Stomach smooth muscle (tissue), 2 donors: ENCODE data around the gene CPSF6.
"Not testable (repeated sequence)": the region's sequence is repeated elsewhere in the genome, so short reads cannot be mapped to it uniquely, and the experiment has no call there.

ENCODE experiments used
- H3K27ac ChIP-seq: one replicate; pipeline ENCODE4 v1.7.0; 2013; ENCODE audit warnings: mild to moderate bottlenecking, low read length, inconsistent platforms
- H3K27me3 ChIP-seq, 2 donors: one replicate each; pipeline ENCODE4 v1.7.0; 2013; ENCODE audit warnings: low read length in 2 of 2; ENCODE audit not compliant: insufficient read depth in 2 of 2, control insufficient read depth in 1 of 2
- H3K36me3 ChIP-seq, 2 donors: one replicate each; pipeline ENCODE4 v1.7.0; 2013; ENCODE audit warnings: low read length in 2 of 2; ENCODE audit not compliant: control insufficient read depth in 2 of 2, insufficient read depth in 2 of 2
- H3K4me1 ChIP-seq: one replicate; pipeline ENCODE4 v1.7.0; 2013; ENCODE audit warnings: low read length; ENCODE audit not compliant: control insufficient read depth, insufficient read depth
- H3K4me3 ChIP-seq, 2 donors: one replicate each; pipeline ENCODE4 v1.7.0; 2013; ENCODE audit warnings: low read length in 2 of 2
- H3K9ac ChIP-seq, 2 donors: one replicate each; pipeline ENCODE4 v1.7.0; 2013; ENCODE audit warnings: low read length in 2 of 2, mild to moderate bottlenecking in 1 of 2
- H3K9me3 ChIP-seq, 2 donors: one replicate each; pipeline ENCODE4 v1.7.0; 2013; ENCODE audit warnings: low read length in 2 of 2; ENCODE audit not compliant: control insufficient read depth in 2 of 2
- donor health status: healthy.
- donor health status: Pancreatic carcinoma.

Gene CPSF6

DNA sequence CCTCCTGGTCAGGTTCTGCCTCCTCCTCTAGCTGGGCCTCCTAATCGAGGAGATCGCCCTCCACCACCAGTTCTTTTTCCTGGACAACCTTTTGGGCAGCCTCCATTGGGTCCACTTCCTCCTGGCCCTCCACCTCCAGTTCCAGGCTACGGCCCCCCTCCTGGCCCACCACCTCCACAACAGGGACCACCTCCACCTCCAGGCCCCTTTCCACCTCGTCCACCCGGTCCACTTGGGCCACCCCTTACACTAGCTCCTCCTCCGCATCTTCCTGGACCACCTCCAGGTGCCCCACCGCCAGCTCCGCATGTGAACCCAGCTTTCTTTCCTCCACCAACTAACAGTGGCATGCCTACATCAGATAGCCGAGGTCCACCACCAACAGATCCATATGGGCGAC lies 19.3 kb downstream of the CPSF6 start:
- Histone ChIP-seq H3K9ac (no peak overlapping the region), H3K4me1 (no peaks in the 10 kb centered on the region), H3K4me3 (no peak overlapping the region), H3K27me3 (no peaks in the 10 kb centered on the region), H3K36me3 (peaks cover 34 to 46% of the 10 kb centered on the region in 2 donors), H3K9me3 (no peaks in the 10 kb centered on the region), H3K27ac (no peak overlapping the region)

GRCh38 chr12:69262264-69262974 lies 23.1 kb downstream of the CPSF6 start:
- Histone ChIP-seq H3K27me3 (no peaks in the 10 kb centered on the region), H3K9me3 (no peaks in the 10 kb centered on the region), H3K4me3 (no peak overlapping the region), H3K4me1 (no peaks in the 10 kb centered on the region), H3K9ac (no peak overlapping the region), H3K36me3 (peaks cover 34 to 44% of the 10 kb centered on the region in 2 donors), H3K27ac (no peak overlapping the region)

GRCh38 chr12:69265205-69265604 lies 25.8 kb downstream of the CPSF6 start:
- Histone ChIP-seq H3K9ac (no peak overlapping the region), H3K4me3 (no peak overlapping the region), H3K9me3 (no peaks in the 10 kb centered on the region), H3K4me1 (no peaks in the 10 kb centered on the region), H3K27me3 (no peaks in the 10 kb centered on the region), H3K27ac (no peak overlapping the region), H3K36me3 (peaks cover 12 to 24% of the 10 kb centered on the region in 2 donors)

DNA sequence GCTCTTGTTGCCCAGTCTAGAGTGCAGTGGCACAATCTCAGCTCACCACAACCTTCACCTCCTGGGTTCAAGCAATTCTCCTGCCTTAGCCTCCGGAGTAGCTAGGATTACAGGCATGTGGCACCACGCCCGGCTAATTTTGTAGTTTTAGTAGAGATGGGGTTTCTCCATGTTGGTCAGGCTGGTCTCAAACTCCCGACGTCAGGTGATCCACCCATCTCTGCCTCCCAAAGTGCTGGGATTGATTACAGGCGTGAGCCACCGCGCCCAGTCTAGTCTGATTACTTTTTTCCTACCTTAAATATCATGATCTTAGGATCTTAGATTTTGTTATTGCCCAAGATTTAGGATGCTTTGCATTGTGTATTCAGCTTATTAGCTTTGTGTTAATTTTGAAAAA lies 26.3 kb downstream of the CPSF6 start:
- H3K4me3 ChIP-seq, H3K27me3 ChIP-seq, H3K27ac ChIP-seq, H3K9me3 ChIP-seq, H3K4me1 ChIP-seq, H3K9ac ChIP-seq: not testable (repeated sequence)
- H3K36me3 ChIP-seq = peaks cover 8 to 20% of the 10 kb centered on the region in 2 donors

GRCh38 chr12:69266036-69266635 lies 26.8 kb downstream of the CPSF6 start:
- Histone ChIP-seq H3K9ac (no peak overlapping the region), H3K9me3 (no peaks in the 10 kb centered on the region), H3K27me3 (no peaks in the 10 kb centered on the region), H3K4me1 (no peaks in the 10 kb centered on the region), H3K36me3 (peaks cover 3 to 16% of the 10 kb centered on the region in 2 donors), H3K27ac (no peak overlapping the region), H3K4me3 (no peak overlapping the region)

GRCh38 chr12:69269736-69270135 lies 30.4 kb downstream of the CPSF6 start:
- H3K9me3 ChIP-seq = no peaks in the 10 kb centered on the region
- H3K9ac ChIP-seq = no peak overlapping the region
- no peak overlapping the region for H3K4me3 ChIP-seq
- H3K27ac ChIP-seq = no peak overlapping the region
- H3K36me3 ChIP-seq = peaks cover 0 to 7% of the 10 kb centered on the region in 2 donors
- H3K27me3 ChIP-seq = no peaks in the 10 kb centered on the region
- H3K4me1 ChIP-seq = no peaks in the 10 kb centered on the region

GRCh38 chr12:69272511-69272910 lies 33.1 kb downstream of the CPSF6 start:
- Histone ChIP-seq H3K9me3 (no peaks in the 10 kb centered on the region), H3K9ac (no peak overlapping the region), H3K27me3 (no peaks in the 10 kb centered on the region), H3K27ac (no peak overlapping the region), H3K36me3 (peaks cover 0 to 7% of the 10 kb centered on the region in 2 donors), H3K4me1 (no peaks in the 10 kb centered on the region), H3K4me3 (no peak overlapping the region)

DNA sequence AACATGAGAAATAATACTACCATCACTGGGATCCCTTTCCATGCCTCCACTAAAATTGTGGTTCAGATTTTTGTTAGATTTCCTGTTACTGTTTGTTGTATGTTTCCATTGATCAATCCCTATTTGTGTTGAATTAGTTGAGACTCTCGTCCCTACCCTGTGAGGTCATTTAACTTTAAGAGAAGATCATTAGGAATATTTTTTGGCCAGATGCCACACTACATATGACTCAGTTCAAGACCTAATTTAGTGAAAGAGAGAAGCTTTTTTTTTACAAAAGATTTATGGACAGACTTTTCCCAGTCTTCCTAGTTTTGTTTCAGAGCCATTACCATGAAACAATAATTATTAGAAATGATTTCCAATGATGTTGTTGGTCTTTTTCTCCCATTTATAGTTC lies 35.5 kb downstream of the CPSF6 start:
- Histone ChIP-seq H3K9ac (no peak overlapping the region), H3K4me1 (no peaks in the 10 kb centered on the region), H3K36me3 (peaks cover 0 to 3% of the 10 kb centered on the region in 2 donors), H3K27me3 (no peaks in the 10 kb centered on the region), H3K9me3 (no peaks in the 10 kb centered on the region), H3K4me3 (no peak overlapping the region), H3K27ac (no peak overlapping the region)

DNA sequence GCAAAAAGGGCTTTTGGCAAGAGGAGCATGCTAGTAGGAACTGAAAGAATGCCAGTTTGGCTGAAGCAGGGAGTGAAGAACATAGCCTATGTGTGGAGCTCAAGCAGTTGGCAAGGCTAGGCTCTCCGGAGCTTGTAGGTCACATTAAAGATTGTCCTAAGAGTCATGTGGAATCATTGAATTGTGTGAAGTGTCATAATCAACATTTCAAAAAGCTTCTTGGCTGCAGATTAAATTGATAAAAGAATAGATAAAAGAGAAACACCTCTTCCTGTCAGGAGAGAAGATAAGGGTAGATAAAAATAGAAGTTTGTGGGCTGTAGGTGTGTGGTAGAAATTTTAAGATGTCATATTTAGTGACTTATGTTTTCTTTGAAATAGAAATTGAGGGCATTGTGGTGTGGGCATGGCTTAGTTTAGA lies 36.1 kb downstream of the CPSF6 start:
- Histone ChIP-seq H3K9ac (no peak overlapping the region), H3K4me1 (no peaks in the 10 kb centered on the region), H3K27me3 (no peaks in the 10 kb centered on the region), H3K27ac (no peak overlapping the region), H3K4me3 (no peak overlapping the region), H3K9me3 (no peaks in the 10 kb centered on the region), H3K36me3 (peaks cover 0 to 3% of the 10 kb centered on the region in 2 donors)

DNA sequence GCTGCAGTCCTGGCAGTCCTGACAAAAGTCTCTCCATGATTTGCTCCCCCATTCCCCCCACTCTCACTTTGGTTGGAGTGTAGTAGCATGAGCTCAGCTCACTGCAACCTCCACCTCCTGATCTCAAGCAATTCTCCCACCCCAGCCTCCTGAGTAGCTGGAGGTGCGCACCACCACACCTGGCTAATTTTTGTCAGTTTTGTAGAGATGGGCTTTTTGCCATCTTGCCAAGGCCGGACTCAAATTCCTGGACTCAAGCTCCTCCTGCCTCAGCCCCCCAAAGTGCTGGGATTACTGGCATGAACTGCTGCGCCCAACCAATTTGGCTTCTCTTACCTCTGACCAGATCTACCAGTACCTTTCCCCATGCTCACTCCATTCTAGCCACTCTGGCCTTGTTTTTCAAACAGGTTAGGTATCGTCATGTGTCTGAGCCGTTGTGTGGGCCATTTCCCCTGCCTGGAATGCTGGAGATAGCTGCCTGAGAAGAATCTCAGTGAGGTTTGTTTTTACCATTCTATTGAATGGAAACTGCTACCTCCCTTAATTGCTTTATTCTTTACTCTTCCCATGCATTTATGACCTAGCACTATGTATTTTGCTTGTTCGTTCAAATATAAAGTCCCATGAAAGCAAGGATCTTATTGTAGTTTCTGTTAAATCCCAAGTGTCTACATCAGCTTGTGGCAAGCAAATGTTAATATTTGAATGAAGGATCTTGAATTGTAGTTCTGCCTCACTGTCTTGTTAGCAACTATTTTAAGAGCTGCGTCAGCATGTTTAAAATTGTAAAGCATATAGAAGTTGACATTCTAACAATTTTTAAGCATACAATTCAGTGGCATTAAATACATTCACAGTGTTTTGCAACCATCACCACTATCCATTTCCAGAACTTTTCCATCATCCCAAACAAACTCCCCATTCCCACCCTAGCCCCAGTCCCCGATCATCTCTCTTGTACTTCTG lies 39.7 kb downstream of the CPSF6 start:
- Histone ChIP-seq H3K9me3 (no peaks in the 10 kb centered on the region), H3K9ac (no peak overlapping the region), H3K27me3 (no peaks in the 10 kb centered on the region), H3K4me3 (no peak overlapping the region), H3K36me3 (no peaks in the 10 kb centered on the region), H3K4me1 (no peaks in the 10 kb centered on the region), H3K27ac (no peak overlapping the region)
